Stimulated activated CD8-positive, alpha-beta memory T cell treated with anti-CD3 and anti-CD28 coated beads, Interleukin-15, amount 100 ng/mL, for 1 hour (primary cell): Measurements from ENCODE around the gene SERPINH1.
"Not testable (repeated sequence)": the region's sequence is repeated elsewhere in the genome, so short reads cannot be mapped to it uniquely, and the experiment has no call there.

ENCODE experiments used
- DNase-seq: peaks from one replicate; pipeline ENCODE4 v3.0.0-alpha.2; 2020; ENCODE audit warnings: low read depth

Gene SERPINH1

GRCh38 chr11:75574698-75575602 lies 12.9 kb downstream of the SERPINH1 start:
- DNase-seq = no peak

GRCh38 chr11:75576017-75576416 lies 14.0 kb downstream of the SERPINH1 start:
- DNase-seq = no peak

GRCh38 chr11:75576499-75576918 lies 14.5 kb downstream of the SERPINH1 start:
- DNase-seq = no peak

- DNase-seq = peak; percentile 51
These were observed 15.2 kb downstream of the SERPINH1 start for GRCh38 chr11:75577207-75577606.

GRCh38 chr11:75578977-75579376 lies 16.9 kb downstream of the SERPINH1 start:
- DNase-seq = no peak

- no peak for DNase-seq
These were observed 17.8 kb downstream of the SERPINH1 start for GRCh38 chr11:75579841-75580240.

- no peak for DNase-seq
These were observed 20.4 kb downstream of the SERPINH1 start for GRCh38 chr11:75582506-75582894.

GRCh38 chr11:75582895-75583717 lies 21.1 kb downstream of the SERPINH1 start:
- DNase-seq = no peak

GRCh38 chr11:75583718-75584658 lies 21.9 kb downstream of the SERPINH1 start:
- no peak for DNase-seq

- DNase-seq = not testable (repeated sequence)
These were observed 22.7 kb downstream of the SERPINH1 start for GRCh38 chr11:75584659-75585292.

- DNase-seq = no peak
These were observed 23.2 kb downstream of the SERPINH1 start for GRCh38 chr11:75585293-75585670.

- DNase-seq = no peak
These were observed 24.3 kb downstream of the SERPINH1 start for GRCh38 chr11:75586395-75586794.

- DNase-seq = no peak
These were observed 26.0 kb downstream of the SERPINH1 start for GRCh38 chr11:75588051-75588481.

GRCh38 chr11:75589051-75589450 lies 27.0 kb downstream of the SERPINH1 start:
- DNase-seq = no peak

GRCh38 chr11:75589933-75590332 lies 27.9 kb downstream of the SERPINH1 start:
- no peak for DNase-seq

GRCh38 chr11:75591371-75591770 lies 29.3 kb downstream of the SERPINH1 start:
- no peak for DNase-seq

- DNase-seq = no peak
These were observed 29.9 kb downstream of the SERPINH1 start for GRCh38 chr11:75591966-75592365.

- DNase-seq = no peak
These were observed 30.7 kb downstream of the SERPINH1 start for GRCh38 chr11:75592715-75593114.

- no peak for DNase-seq
These were observed 31.3 kb downstream of the SERPINH1 start for GRCh38 chr11:75593286-75593915.

GRCh38 chr11:75594211-75594610 lies 32.2 kb downstream of the SERPINH1 start:
- DNase-seq = no peak

GRCh38 chr11:75595429-75595828 lies 33.4 kb downstream of the SERPINH1 start:
- DNase-seq = no peak
